ENCODE results near the gene UGGT1. TPM values are rescaled to one million over a fixed set of nuclear protein-coding genes. Genes with fewer than 3 reads are reported as not detected.

UGGT1 gene
- total RNA-seq, 4 donors from 2014 or later = 38.8 to 57.2 (median 52.2) TPM

DNA sequence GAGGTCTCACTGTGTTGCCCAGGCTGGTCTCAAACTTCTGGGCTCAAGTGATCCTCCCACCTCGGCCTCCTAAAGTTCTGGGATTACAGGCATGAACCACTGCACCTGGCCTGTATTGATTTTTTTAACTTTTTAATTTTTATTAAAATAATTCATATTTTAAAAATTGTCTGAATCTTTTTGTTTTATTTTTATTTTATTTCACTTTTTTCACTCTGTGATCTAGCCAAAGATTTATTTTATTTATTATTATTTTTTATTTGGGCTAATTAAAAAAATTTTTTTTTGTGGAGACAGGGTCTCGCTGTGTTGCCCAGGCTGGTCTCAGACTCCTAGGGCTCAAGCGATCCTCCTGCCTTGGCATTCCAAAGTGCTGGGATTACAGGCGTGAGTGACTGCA, 14.1 kb downstream of the UGGT1 start:
- intact Hi-C loops (cut with DNase I; ENCODE audit: low total_unique reads) = no loop called here
- no peaks in the 10 kb centered on the region for H3K4me1 ChIP-seq

DNA sequence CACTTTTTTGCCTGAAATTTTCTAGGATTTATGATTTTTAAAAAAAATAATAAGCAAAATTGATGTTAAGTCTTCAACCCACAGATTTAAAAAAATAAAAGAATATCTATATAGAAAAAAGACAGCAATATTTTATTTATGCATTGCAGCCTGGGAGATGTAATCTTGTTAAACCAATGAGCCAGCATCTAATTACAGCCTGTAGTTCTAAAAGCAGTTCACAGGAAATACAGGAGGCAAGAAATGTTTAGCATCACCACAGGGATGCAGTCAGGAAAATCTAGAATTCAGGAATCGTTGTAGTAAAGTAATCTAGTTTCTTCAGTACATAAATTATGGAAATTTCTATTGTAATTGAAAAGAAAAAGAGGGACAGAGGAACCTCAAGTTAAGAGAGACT, 17.2 kb downstream of the UGGT1 start:
- no peaks in the 10 kb centered on the region for H3K4me1 ChIP-seq
- TF ChIP-seq POLR2A (IDR thresholded peaks at IDR 0.05) (no peak), EP300 (IDR thresholded peaks at IDR 0.05; ENCODE audit: low read depth) (no peak), POLR2AphosphoS5 (IDR thresholded peaks at IDR 0.05) (no peak)
- TF ChIP-seq, protein P1, sequence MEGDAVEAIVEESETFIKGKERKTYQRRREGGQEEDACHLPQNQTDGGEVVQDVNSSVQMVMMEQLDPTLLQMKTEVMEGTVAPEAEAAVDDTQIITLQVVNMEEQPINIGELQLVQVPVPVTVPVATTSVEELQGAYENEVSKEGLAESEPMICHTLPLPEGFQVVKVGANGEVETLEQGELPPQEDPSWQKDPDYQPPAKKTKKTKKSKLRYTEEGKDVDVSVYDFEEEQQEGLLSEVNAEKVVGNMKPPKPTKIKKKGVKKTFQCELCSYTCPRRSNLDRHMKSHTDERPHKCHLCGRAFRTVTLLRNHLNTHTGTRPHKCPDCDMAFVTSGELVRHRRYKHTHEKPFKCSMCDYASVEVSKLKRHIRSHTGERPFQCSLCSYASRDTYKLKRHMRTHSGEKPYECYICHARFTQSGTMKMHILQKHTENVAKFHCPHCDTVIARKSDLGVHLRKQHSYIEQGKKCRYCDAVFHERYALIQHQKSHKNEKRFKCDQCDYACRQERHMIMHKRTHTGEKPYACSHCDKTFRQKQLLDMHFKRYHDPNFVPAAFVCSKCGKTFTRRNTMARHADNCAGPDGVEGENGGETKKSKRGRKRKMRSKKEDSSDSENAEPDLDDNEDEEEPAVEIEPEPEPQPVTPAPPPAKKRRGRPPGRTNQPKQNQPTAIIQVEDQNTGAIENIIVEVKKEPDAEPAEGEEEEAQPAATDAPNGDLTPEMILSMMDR (IDR thresholded peaks at IDR 0.05) = no peak
- H3K27ac ChIP-seq = no peak overlapping the region
- in situ Hi-C loops (cut with MboI; ENCODE audit: low pct_ligation_motif_present in 1 of 4, low pct_unique_long_range_greater_than_20kb in 1 of 4, low sequenced_read_pairs in 3 of 4) = no loop called here
- H3K9me3 ChIP-seq = no peaks in the 10 kb centered on the region
- H3K36me3 ChIP-seq = peaks cover 0 to 18% (median 9%) of the 10 kb centered on the region in 4 donors
- H3K27me3 ChIP-seq = no peaks in the 10 kb centered on the region
- H3K4me3 ChIP-seq = no peak overlapping the region
- DNase-seq = no peak
- intact Hi-C loops (cut with DNase I; ENCODE audit: low total_unique reads) = no loop called here
- WGBS, 2 donors (ENCODE audit: low coverage in 1 of 2) = 63 to 92% methylated on average over 1 of the region's 1 CpG

More for the DNA sequence above, 14.1 kb downstream of the UGGT1 start:
- TF ChIP-seq EP300 (IDR thresholded peaks at IDR 0.05; ENCODE audit: low read depth) = no peak
- TF ChIP-seq, protein P1 (IDR thresholded peaks at IDR 0.05) = no peak
- TF ChIP-seq POLR2A (IDR thresholded peaks at IDR 0.05) = no peak
- no peak for TF ChIP-seq POLR2AphosphoS5 (IDR thresholded peaks at IDR 0.05)
- peaks cover 0 to 16% (median 6%) of the 10 kb centered on the region in 4 donors for H3K36me3 ChIP-seq
- no peaks in the 10 kb centered on the region for H3K9me3 ChIP-seq
- no peak for DNase-seq
- H3K4me3 ChIP-seq = no peak overlapping the region
- no peak overlapping the region for H3K27ac ChIP-seq
- H3K27me3 ChIP-seq = no peaks in the 10 kb centered on the region
- WGBS, 2 donors (ENCODE audit: low coverage in 1 of 2) = 96 to 98% methylated on average over 4 of the region's 4 CpGs
- in situ Hi-C loops (cut with MboI; ENCODE audit: low pct_ligation_motif_present in 1 of 4, low pct_unique_long_range_greater_than_20kb in 1 of 4, low sequenced_read_pairs in 3 of 4) = no loop called here

DNA sequence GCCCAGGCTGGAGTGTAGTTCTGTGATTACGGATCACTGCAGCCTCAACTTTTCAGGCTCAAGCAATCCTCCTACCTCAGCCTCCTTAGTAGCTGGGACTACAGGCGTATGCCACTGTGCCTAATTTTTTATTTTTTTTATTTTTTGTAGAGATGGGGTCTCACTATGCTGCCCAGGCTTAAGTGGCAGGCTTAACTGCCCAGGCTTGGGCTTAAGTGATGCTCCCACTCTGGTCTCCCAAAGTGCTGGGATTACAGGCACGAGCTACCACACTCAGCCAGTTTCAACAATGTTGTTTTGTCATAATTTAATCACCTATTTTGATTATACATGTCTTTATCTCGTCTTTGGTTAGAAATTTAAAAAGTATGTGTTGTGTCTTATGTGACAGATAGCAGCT, 18.2 kb downstream of the UGGT1 start:
- peaks cover 0 to 24% (median 11%) of the 10 kb centered on the region in 4 donors for H3K36me3 ChIP-seq
- no peak for DNase-seq
- H3K4me1 ChIP-seq = no peaks in the 10 kb centered on the region
- intact Hi-C loops (cut with DNase I; ENCODE audit: low total_unique reads) = no loop called here
- no peak overlapping the region for H3K4me3 ChIP-seq
- in situ Hi-C loops (cut with MboI; ENCODE audit: low pct_ligation_motif_present in 1 of 4, low pct_unique_long_range_greater_than_20kb in 1 of 4, low sequenced_read_pairs in 3 of 4) = no loop called here
- WGBS, 2 donors (ENCODE audit: low coverage in 1 of 2) = 90 to 93% methylated on average over 3 to 4 of the region's 4 CpGs
- TF ChIP-seq POLR2AphosphoS5 (IDR thresholded peaks at IDR 0.05) (no peak), POLR2A (IDR thresholded peaks at IDR 0.05) (no peak), EP300 (IDR thresholded peaks at IDR 0.05; ENCODE audit: low read depth) (no peak)
- TF ChIP-seq, protein P1 (IDR thresholded peaks at IDR 0.05) = no peak
- H3K9me3 ChIP-seq = no peaks in the 10 kb centered on the region
- no peak overlapping the region for H3K27ac ChIP-seq
- H3K27me3 ChIP-seq = no peaks in the 10 kb centered on the region

DNA sequence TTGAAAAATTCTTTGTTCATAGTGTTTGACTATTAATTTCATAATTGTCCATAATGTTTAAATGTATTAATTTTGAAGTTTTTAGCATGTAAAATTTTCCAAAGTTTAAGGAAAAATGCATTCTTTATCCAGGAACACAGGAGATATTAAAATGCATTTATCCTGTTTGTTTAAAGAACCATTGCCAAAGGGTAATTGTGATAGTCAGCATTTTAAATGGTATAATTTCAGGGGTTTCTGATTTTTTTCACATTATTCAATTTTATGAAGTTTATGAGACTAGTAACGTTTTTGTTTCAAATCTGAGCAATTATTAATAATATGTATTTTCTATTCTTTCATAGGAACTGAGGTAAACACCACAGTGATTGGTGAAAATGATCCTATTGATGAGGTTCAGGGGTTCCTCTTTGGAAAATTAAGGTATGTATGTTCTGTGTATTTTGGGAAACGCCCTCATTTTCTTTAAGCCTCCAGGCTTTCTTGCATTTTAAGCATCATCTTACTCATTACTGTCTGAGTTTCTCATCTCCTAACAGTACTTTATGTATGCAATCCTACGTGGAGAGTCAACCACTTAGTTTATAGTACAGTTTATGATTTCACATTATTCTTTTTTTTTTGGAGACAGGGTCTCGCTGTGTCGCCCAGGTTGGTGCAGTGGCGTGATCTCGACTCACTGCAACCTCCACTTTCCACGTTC, 25.1 kb downstream of the UGGT1 start:
- Histone ChIP-seq H3K4me1 (no peaks in the 10 kb centered on the region), H3K27me3 (no peaks in the 10 kb centered on the region), H3K36me3 (peaks cover 0 to 62% (median 26%) of the 10 kb centered on the region in 4 donors), H3K27ac (no peak overlapping the region), H3K9me3 (no peaks in the 10 kb centered on the region), H3K4me3 (no peak overlapping the region)
- DNase-seq = no peak
- WGBS, 2 donors (ENCODE audit: low coverage in 1 of 2) = 82 to 87% methylated on average over 3 to 8 of the region's 8 CpGs
- in situ Hi-C loops (cut with MboI; ENCODE audit: low pct_ligation_motif_present in 1 of 4, low pct_unique_long_range_greater_than_20kb in 1 of 4, low sequenced_read_pairs in 3 of 4) (no loop called here), intact Hi-C loops (cut with DNase I; ENCODE audit: low total_unique reads) (no loop called here)
- TF ChIP-seq POLR2A (IDR thresholded peaks at IDR 0.05) = no peak
- TF ChIP-seq, protein P1 (IDR thresholded peaks at IDR 0.05) = no peak
- no peak for TF ChIP-seq POLR2AphosphoS5 (IDR thresholded peaks at IDR 0.05)
- TF ChIP-seq EP300 (IDR thresholded peaks at IDR 0.05; ENCODE audit: low read depth) = no peak
